NOMO-1 treated with DMSO at 0.1 percent for 48 hours (cell line): ENCODE data around the gene WTIP.
"Not testable (repeated sequence)": the region's sequence is repeated elsewhere in the genome, so short reads cannot be mapped to it uniquely, and the experiment has no call there.

Experiments
- DNase-seq: peaks from one replicate; lab custom pipeline; 2025; ENCODE audit not compliant: unreplicated experiment; lab: John Stamatoyannopoulos, UW

WTIP gene

GRCh38 chr19:34480971-34481841 is at the start of gene WTIP:
WTIP (plus strand) TSS chr19:34481758; CDS start chr19:34481975, 217 bp downstream.
- DNase-seq = no peak

GRCh38 chr19:34432797-34433196 is 48.8 kb upstream of the WTIP start:
- no peak for DNase-seq

- no peak for DNase-seq
Observed at GRCh38 chr19:34436716-34437115, 44.8 kb upstream of the WTIP start.

GRCh38 chr19:34448191-34448590 is 33.4 kb upstream of the WTIP start:
- DNase-seq = no peak

DNA sequence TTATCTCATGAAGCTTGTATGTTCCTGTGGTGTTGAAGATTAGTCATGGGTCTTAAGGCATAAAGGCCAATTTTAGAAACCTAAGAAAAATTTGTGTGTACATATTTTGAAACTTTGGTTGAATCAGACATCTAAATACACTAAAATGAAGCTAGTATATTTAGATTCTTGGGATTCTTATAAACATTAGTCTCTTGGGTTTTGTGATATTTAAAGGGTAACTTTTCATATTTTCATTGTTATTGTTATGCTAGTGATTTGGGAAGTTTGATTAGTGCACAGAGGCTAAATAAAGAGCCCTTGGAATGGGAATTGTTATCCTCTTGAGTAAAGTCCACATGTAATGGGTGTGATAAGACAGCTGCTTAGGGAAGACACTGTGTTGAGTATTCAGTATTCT is 28.8 kb upstream of the WTIP start:
- no peak for DNase-seq

- no peak for DNase-seq
Observed at GRCh38 chr19:34454091-34454490, 27.5 kb upstream of the WTIP start.

DNA sequence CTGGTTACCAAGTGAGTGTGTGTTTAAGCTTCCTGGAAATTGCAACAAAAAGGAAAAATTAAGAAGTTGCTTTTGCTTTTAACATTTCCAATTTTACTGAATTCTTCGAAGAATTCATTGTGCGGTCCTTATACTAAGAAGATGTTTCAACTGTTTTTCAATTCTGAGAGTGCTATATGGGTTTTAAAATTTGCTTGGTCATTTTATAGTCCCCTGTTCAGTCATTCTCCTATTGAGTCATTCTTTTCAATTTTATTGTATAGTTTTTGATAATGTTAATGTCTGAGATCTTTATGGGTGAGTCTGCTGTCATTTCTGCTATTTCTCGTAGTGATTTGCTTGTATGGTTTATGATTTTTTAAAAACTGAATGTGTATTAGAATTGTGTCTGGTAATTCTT is 26.9 kb upstream of the WTIP start:
- DNase-seq = no peak

- not testable (repeated sequence) for DNase-seq
Observed at GRCh38 chr19:34455783-34456480, 25.6 kb upstream of the WTIP start.

DNA sequence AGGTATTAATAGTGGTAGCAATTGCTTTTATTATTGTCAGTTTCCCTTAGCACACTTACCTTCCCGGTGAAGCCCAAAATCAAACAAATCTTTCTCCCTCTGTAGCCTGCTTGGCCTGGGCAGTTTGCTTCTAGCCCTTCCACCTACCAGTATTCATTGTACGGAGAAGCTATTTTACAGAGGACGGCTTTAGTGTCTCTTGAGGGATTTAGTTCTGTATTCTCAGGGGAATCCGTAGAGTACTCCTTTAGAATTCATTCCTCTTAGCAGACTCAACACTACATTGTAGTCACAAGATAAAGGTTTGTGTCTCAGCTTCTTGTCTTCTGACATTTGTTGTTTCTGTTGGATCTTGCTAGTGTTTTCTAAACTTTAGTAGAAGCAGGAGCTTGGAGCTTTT is 24.1 kb upstream of the WTIP start:
- DNase-seq = no peak

DNA sequence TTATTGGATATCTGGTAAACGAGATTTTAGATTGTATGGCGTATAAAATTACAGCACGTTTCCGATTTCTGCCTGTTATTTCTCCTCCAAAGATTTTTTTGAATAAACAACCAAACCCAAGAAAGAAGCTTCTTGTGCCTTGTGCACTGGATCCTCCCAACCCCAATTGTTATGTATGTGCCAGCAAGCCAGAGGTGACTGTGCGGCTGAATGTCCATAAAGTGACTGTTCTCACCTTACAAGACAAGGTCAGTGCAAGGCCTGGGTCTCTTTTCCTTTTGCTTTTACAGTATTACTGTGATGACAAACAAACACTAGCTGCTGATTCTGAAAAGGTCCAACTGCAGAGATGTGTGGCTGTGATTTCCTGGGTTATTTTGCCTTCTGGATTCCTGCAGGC is 22.9 kb upstream of the WTIP start:
- no peak for DNase-seq

GRCh38 chr19:34459614-34460013 is 21.9 kb upstream of the WTIP start:
- DNase-seq = no peak

DNA sequence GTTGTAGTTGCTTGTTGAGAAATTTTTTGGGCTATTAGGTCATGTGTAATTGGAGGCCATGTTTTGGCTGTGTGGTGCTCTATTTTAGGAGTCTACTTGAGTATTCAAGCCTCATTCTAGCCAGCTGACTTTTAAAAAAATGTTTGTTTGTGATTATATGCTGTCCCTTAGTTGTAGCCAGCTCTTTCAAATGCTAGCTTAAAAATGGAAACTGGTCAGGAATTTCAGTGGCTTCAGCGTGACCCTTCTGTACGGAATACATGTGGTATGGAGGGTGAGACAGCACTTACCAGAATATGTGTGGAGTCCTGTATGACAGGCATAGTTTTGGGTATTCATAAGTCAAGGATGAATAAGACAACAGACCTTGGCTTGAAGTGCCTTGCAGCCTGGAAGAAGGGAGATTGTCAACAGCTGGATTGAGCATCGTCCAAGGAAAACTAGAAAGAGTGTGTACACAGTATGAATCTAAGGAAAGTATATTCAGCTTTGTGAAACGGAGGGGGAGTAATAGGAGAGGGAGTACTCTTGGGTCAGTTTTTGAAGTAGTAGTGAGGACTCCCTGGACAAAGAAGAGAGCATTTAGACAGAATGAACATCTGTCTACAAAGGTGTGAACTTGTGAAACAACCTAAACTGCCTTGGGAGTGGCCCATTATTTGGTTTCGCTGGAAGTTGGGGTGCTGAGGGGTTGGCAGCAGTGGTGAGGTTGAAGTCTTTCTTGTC is 20.0 kb upstream of the WTIP start:
- no peak for DNase-seq

- DNase-seq = not testable (repeated sequence)
Observed at GRCh38 chr19:34464785-34465184, 16.8 kb upstream of the WTIP start.

DNA sequence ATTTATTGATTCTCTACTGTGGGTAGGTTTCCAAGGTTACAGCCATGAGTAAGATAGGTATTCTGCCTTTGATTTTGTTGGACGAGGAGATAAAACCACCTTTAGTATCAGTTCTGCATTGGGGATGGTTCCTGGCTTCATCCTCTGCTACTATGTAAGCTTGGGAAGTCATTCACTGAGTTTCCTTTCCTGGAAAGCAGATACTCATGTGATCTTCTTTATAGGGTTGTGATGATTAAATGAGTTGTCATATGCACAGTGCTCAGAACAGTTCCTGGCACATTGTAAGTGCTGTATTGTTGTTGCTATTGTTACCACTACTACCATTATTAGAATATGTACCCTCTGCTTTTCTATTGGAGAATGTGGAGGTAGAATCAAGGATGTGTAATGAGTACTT is 13.1 kb upstream of the WTIP start:
- no peak for DNase-seq

- DNase-seq = not testable (repeated sequence)
Observed at GRCh38 chr19:34469026-34469425, 12.5 kb upstream of the WTIP start.

DNA sequence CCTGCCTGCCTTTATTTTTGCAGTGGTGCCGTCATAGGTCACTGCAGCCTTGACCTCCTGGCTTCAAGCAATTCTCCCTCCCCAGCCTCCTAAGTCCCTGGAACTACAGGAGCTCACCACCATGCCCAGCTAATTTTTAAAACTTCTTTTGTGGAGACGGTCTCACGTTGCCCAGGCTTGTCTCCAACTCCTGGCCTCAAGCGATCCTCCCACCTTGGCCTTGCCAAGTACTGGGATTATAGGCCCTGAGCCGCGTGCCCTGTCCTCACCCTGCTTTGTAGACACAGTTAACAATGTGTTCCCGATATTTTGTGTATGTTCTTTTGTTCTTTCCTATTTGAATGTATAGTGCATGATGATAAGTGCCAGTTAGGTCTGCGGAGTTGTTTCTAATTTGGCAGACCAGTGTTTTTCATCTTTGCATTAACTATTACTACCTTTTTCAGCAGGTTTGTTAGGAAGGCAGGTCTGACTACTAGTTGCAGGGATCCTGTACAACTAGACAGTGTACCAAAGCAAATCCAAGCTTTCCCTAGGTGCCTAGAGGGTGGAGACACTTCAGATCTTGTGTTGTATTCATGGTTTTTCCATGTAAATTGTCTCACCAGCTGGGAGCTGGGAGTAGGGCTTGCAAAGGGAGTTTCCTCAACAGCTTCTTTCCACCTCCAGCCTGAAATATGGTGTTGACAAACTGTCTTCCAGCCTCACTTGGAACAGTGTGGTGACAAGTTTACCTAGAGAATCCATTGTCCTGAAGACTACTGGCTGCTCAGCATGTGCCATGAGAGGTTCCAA is 9.5 kb upstream of the WTIP start:
- DNase-seq = no peak

- DNase-seq = peak; percentile 46
Observed at GRCh38 chr19:34474233-34474989, 7.1 kb upstream of the WTIP start.

- DNase-seq = peak; percentile 89
Observed at GRCh38 chr19:34475026-34475974, 6.3 kb upstream of the WTIP start.

GRCh38 chr19:34475975-34476594 is 5.5 kb upstream of the WTIP start:
- DNase-seq = no peak
